MCF 10A (cell line): Measurements from ENCODE around the gene RAI1. TPM values are rescaled to one million over a fixed set of nuclear protein-coding genes. Genes with fewer than 3 reads are reported as not detected.

Source experiments
- BruUV-seq: library from RNA; stranded (reverse); fragments of 400-500 nt; replicated peaks from 2 replicates; lab custom pipeline; 2021; lab: Mats Ljungman, UMichigan
- CTCF ChIA-PET: fragments of 300-600 bp; sonication (Branson Sonifier 250); formaldehyde crosslinking; extraction: SDS; loops from one replicate; lab custom pipeline; 2021; ENCODE audit warnings: antibody characterized with exemption, inconsistent platforms; lab: Yijun Ruan, JAX
- POLR2A ChIA-PET: fragments of 300-600, 350-650 bp; sonication (Branson Sonifier 250); formaldehyde crosslinking; extraction: SDS; loops from one replicate; lab custom pipeline; 2020; ENCODE audit warnings: antibody characterized with exemption, inconsistent platforms; lab: Yijun Ruan, JAX
- DNase-seq: peaks from one replicate; pipeline ENCODE4 v3.0.0-alpha.2; 2018; ENCODE audit not compliant: unreplicated experiment
- H3K27ac Mint-ChIP-seq: one replicate; pipeline ENCODE4 v1.8.0; 2022; ENCODE audit warnings: mild to moderate bottlenecking, low read depth, mixed read lengths; ENCODE audit not compliant: unreplicated experiment
- H3K27me3 Mint-ChIP-seq: one replicate; pipeline ENCODE4 v1.8.0; 2022; ENCODE audit warnings: mixed read lengths; ENCODE audit not compliant: insufficient read depth, unreplicated experiment
- H3K36me3 Mint-ChIP-seq: one replicate; pipeline ENCODE4 v1.8.0; 2022; ENCODE audit warnings: mild to moderate bottlenecking, moderate library complexity, mixed read lengths; ENCODE audit not compliant: insufficient read depth, unreplicated experiment
- H3K4me1 Mint-ChIP-seq: one replicate; pipeline ENCODE4 v1.8.0; 2022; ENCODE audit warnings: mixed read lengths; ENCODE audit not compliant: insufficient read depth, unreplicated experiment
- H3K4me3 Mint-ChIP-seq: one replicate; pipeline ENCODE4 v1.8.0; 2022; ENCODE audit warnings: mild to moderate bottlenecking, moderate library complexity, mixed read lengths; ENCODE audit not compliant: unreplicated experiment
- H3K9me3 Mint-ChIP-seq: one replicate; pipeline ENCODE4 v1.8.0; 2022; ENCODE audit warnings: mixed read lengths; ENCODE audit not compliant: unreplicated experiment
- CTCF ChIP-seq: fragments of 200-600 bp; IDR thresholded peaks from one replicate; pipeline ENCODE4 v1.8.0; 2022; ENCODE audit warnings: antibody characterized with exemption, mild to moderate bottlenecking; ENCODE audit not compliant: unreplicated experiment
- intact Hi-C: fragments of 100-400 bp; cut with micrococcal nuclease; formaldehyde crosslinking; loops from 2 replicates; pipeline ENCODE4 v1.14.1; 2022
- total RNA-seq: library from RNA; stranded (reverse); gene quantifications from 2 replicates; pipeline ENCODE4 v1.2.3, GENCODE V29; 2022

Gene RAI1
- total RNA-seq, 1 experiment from 2014 or later = 30.4 TPM

GRCh38 chr17:17679243-17679642 is 2.0 kb upstream of the RAI1 start:
- H3K9me3 Mint-ChIP-seq = no peaks in the 10 kb centered on the region
- no TSS peak for BruUV-seq
- no peak overlapping the region for H3K27ac Mint-ChIP-seq
- H3K27me3 Mint-ChIP-seq = no peaks in the 10 kb centered on the region
- TF ChIP-seq CTCF = no peak
- H3K36me3 Mint-ChIP-seq = no peaks in the 10 kb centered on the region
- ChIA-PET POLR2A (interaction anchor here (1.7 kb wide), 1 partner anchor 157 kb away, joined by 5 read pairs; no protein-coding TSS in a partner anchor), CTCF (interaction anchor here (0.7 to 2.0 kb wide), 12 partner anchors 11 to 240 kb away, joined by 3 to 10 read pairs (median 4); no protein-coding TSS in a partner anchor)
- peaks cover 27% of the 10 kb centered on the region for H3K4me1 Mint-ChIP-seq
- no peak for DNase-seq
- intact Hi-C loops = no loop called here
- no peak overlapping the region for H3K4me3 Mint-ChIP-seq

GRCh38 chr17:17679748-17680147 is 1.5 kb upstream of the RAI1 start:
- BruUV-seq = no TSS peak
- no peak overlapping the region for H3K4me3 Mint-ChIP-seq
- no peaks in the 10 kb centered on the region for H3K27me3 Mint-ChIP-seq
- intact Hi-C loops = loop anchor here (5.0 to 10.0 kb wide), 3 partner anchors 73 to 355 kb away; partner anchors contain the start of genes ATPAF2 and GID4
- H3K27ac Mint-ChIP-seq = no peak overlapping the region
- TF ChIP-seq CTCF = no peak
- ChIA-PET CTCF (interaction anchor here (0.6 to 2.0 kb wide), 22 partner anchors 11 to 242 kb away, joined by 3 to 10 read pairs (median 4); no protein-coding TSS in a partner anchor), POLR2A (interaction anchor here (0.7 to 1.7 kb wide), 5 partner anchors 16 to 241 kb away, joined by 3 to 5 read pairs (median 3); no protein-coding TSS in a partner anchor)
- H3K9me3 Mint-ChIP-seq = no peaks in the 10 kb centered on the region
- H3K36me3 Mint-ChIP-seq = no peaks in the 10 kb centered on the region
- H3K4me1 Mint-ChIP-seq = peaks cover 32% of the 10 kb centered on the region
- no peak for DNase-seq

GRCh38 chr17:17680477-17681186 is 626 bp upstream of the RAI1 start:
- ChIA-PET POLR2A (interaction anchor here (0.6 to 1.2 kb wide), 7 partner anchors 11 to 366 kb away, joined by 3 to 4 read pairs (median 3); no protein-coding TSS in a partner anchor), CTCF (interaction anchor here (0.6 to 2.0 kb wide), 32 partner anchors 8 to 367 kb away, joined by 3 to 10 read pairs (median 3); no protein-coding TSS in a partner anchor)
- no TSS peak for BruUV-seq
- intact Hi-C loops = loop anchor here (1.0 to 10.0 kb wide), 5 partner anchors 72 to 354 kb away; partner anchors contain the start of genes ATPAF2 and GID4
- no peaks in the 10 kb centered on the region for H3K27me3 Mint-ChIP-seq
- TF ChIP-seq CTCF = no peak
- H3K4me3 Mint-ChIP-seq = peak overlapping the region; percentile 80
- peak overlapping the region; percentile 46 for H3K27ac Mint-ChIP-seq
- H3K4me1 Mint-ChIP-seq = peaks cover 39% of the 10 kb centered on the region
- no peaks in the 10 kb centered on the region for H3K36me3 Mint-ChIP-seq
- no peaks in the 10 kb centered on the region for H3K9me3 Mint-ChIP-seq
- DNase-seq = no peak

GRCh38 chr17:17681744-17682292 is 560 bp downstream of the RAI1 start:
- BruUV-seq = no TSS peak
- Mint-ChIP-seq H3K27ac (no peak overlapping the region), H3K27me3 (no peaks in the 10 kb centered on the region), H3K4me3 (peak overlapping the region; percentile 80), H3K4me1 (peaks cover 39% of the 10 kb centered on the region), H3K9me3 (no peaks in the 10 kb centered on the region), H3K36me3 (no peaks in the 10 kb centered on the region)
- CTCF ChIA-PET = interaction anchor here (0.6 to 2.5 kb wide), 13 partner anchors 8 to 378 kb away, joined by 3 to 13 read pairs (median 4); no protein-coding TSS in a partner anchor
- POLR2A ChIA-PET = interaction anchor here (0.6 to 5.1 kb wide), 9 partner anchors 9 to 232 kb away, joined by 3 to 75 read pairs (median 6); partner anchors contain the start of gene SREBF1
- DNase-seq = no peak
- no peak for TF ChIP-seq CTCF
- intact Hi-C loops = loop anchor here (1.0 to 10.0 kb wide), 5 partner anchors 70 to 353 kb away; partner anchors contain the start of genes ATPAF2 and GID4
